PC-3 (cell line): ENCODE measurements around the gene SLK.

Experiments
- EZH2 ChIP-seq: fragments of 300-600 bp; sonication (generic); IDR thresholded peaks from one replicate; pipeline ENCODE4 v1.6.1; 2017; ENCODE audit warnings: antibody characterized with exemption, mild to moderate bottlenecking, low read length; ENCODE audit not compliant: unreplicated experiment
- EZH2phosphoT487 ChIP-seq: fragments of 300-600 bp; sonication (generic); IDR thresholded peaks from 2 replicates; pipeline ENCODE4 v1.6.1; 2018; ENCODE audit warnings: mild to moderate bottlenecking, antibody characterized with exemption, low read length, borderline replicate concordance
- TF ChIP-seq, protein P1 (sequence below): fragments of 300-600 bp; sonication (generic); conservative IDR thresholded peaks from 2 replicates; pipeline ENCODE4 v1.5.1; 2017; ENCODE audit warnings: antibody characterized with exemption, low read depth, mild to moderate bottlenecking, low read length

DNA sequence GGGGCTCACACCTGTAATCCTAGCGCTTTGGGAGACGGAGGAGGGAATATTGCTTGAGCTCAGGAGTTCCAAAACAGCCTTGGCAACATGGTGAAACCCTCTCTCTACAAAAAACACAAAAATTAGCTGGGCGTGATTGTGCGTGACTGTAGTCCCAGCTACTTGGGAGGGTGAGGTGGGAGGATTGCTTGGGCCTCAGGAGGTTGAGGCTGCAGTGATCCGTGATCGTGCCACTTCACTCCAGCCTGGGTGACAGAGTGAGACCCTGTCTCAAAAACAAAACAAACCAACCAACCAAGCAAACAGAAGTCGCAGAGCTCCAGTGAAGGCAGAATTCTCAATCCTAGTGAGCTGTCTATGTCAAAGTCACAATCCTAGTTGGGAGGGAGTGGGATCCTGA, 34.7 kb upstream of the SLK start:
- TF ChIP-seq, protein P1, sequence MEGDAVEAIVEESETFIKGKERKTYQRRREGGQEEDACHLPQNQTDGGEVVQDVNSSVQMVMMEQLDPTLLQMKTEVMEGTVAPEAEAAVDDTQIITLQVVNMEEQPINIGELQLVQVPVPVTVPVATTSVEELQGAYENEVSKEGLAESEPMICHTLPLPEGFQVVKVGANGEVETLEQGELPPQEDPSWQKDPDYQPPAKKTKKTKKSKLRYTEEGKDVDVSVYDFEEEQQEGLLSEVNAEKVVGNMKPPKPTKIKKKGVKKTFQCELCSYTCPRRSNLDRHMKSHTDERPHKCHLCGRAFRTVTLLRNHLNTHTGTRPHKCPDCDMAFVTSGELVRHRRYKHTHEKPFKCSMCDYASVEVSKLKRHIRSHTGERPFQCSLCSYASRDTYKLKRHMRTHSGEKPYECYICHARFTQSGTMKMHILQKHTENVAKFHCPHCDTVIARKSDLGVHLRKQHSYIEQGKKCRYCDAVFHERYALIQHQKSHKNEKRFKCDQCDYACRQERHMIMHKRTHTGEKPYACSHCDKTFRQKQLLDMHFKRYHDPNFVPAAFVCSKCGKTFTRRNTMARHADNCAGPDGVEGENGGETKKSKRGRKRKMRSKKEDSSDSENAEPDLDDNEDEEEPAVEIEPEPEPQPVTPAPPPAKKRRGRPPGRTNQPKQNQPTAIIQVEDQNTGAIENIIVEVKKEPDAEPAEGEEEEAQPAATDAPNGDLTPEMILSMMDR = no peak
- TF ChIP-seq EZH2 (no peak), EZH2phosphoT487 (no peak)
